HCT116 (cell line): ENCODE measurements around the gene WIF1. TPM values are rescaled to one million over a fixed set of nuclear protein-coding genes. Genes with fewer than 3 reads are reported as not detected.

Experiments
- ATAC-seq: fragments of 200-7000 bp; cut with Tn5 transposase; 2 replicates; pipeline ENCODE4 v1.9.1; 2020; ENCODE audit warnings: mild to moderate bottlenecking, moderate library complexity
- BruUV-seq: library from RNA; stranded (reverse); fragments of 400-500 nt; replicated peaks from 2 replicates; lab custom pipeline; 2021; lab: Mats Ljungman, UMichigan
- CTCF ChIA-PET: fragments of 300-600 bp; sonication (Branson Sonifier 250); formaldehyde crosslinking; loops from one replicate; lab custom pipeline; 2021; ENCODE audit warnings: antibody characterized with exemption; lab: Charles Lee
- POLR2A ChIA-PET: fragments of 300-600, 350-600 bp; sonication (Branson Sonifier 250); formaldehyde crosslinking; loops from one replicate; lab custom pipeline; 2021; ENCODE audit warnings: antibody characterized with exemption; lab: Charles Lee
- RAD21 ChIA-PET, 2 experiments: fragments of 300-600 bp; sonication (Branson Sonifier 250); formaldehyde crosslinking; loops; one replicate each; lab custom pipeline; 2023; ENCODE audit warnings: low total read pairs in 2 of 2; ENCODE audit not compliant: uncharacterized antibody in 2 of 2, unreplicated experiment in 2 of 2, low non-redundant PET in 1 of 2; lab: Charles Lee
- DNase-seq: peaks from one replicate; pipeline ENCODE4 v3.0.0-alpha.2; 2010; ENCODE audit warnings: low read depth, low spot score
- H2AFZ ChIP-seq: fragments of 200-600 bp; shearing (Covaris generic), sonication (generic); 2 replicates; pipeline ENCODE4 v1.6.1; 2017; ENCODE audit warnings: low read depth, mixed run types, mixed read lengths, antibody characterized with exemption, low read length; ENCODE audit not compliant: poor library complexity, severe bottlenecking
- H3K27ac ChIP-seq: 2 replicates; pipeline ENCODE4 v1.5.1; 2012; ENCODE audit warnings: low read depth, low read length
- H3K27me3 ChIP-seq: fragments of 200-600 bp; sonication (generic); 2 replicates; pipeline ENCODE4 v1.6.1; 2016; ENCODE audit warnings: mixed run types, low read length, mixed read lengths; ENCODE audit not compliant: insufficient read depth
- H3K36me3 ChIP-seq, 2 experiments: fragments of 200-500 bp in 1 of 2; fragments of 200-600 bp in 1 of 2; sonication (Bioruptor generic) in 1 of 2; sonication (generic) in 1 of 2; 2 replicates each; pipeline versions ENCODE4 v1.5.1 to v1.6.1; 2014 to 2016; ENCODE audit warnings: low read length in 2 of 2, inconsistent platforms in 1 of 2, mixed read lengths in 1 of 2, mixed run types in 1 of 2; ENCODE audit not compliant: insufficient read depth in 2 of 2, control insufficient read depth in 1 of 2
- H3K4me1 ChIP-seq, 2 experiments: fragments of 200-600 bp in 1 of 2; sonication (generic) in 1 of 2; 2 replicates each; pipeline versions ENCODE4 v1.5.1 to v1.6.1; 2012 to 2017; ENCODE audit warnings: low read length in 2 of 2, inconsistent platforms in 1 of 2, mild to moderate bottlenecking in 1 of 2, mixed read lengths in 1 of 2, mixed run types in 1 of 2, moderate library complexity in 1 of 2; ENCODE audit not compliant: insufficient read depth in 2 of 2, control insufficient read depth in 1 of 2
- H3K4me2 ChIP-seq: fragments of 200-600 bp; sonication (generic); 2 replicates; pipeline ENCODE4 v1.6.1; 2017; ENCODE audit warnings: mixed run types, low read length, mixed read lengths
- H3K4me3 ChIP-seq, 2 experiments: fragments of 200-600 bp in 1 of 2; sonication (generic) in 1 of 2; replicated peaks in 1 of 2; 2 replicates each; pipeline ENCODE4 v1.5.1; 2011 to 2016; ENCODE audit warnings: low read length in 2 of 2, control low read depth in 1 of 2, low read depth in 1 of 2, mild to moderate bottlenecking in 1 of 2, mixed read lengths in 1 of 2, mixed run types in 1 of 2
- H3K79me2 ChIP-seq: fragments of 200-600 bp; sonication (generic); 2 replicates; pipeline ENCODE4 v1.6.1; 2017; ENCODE audit warnings: mild to moderate bottlenecking, mixed run types, low read length, moderate library complexity, mixed read lengths; ENCODE audit not compliant: insufficient read depth
- H3K9ac ChIP-seq: fragments of 200-600 bp; sonication (generic); 2 replicates; pipeline ENCODE4 v1.6.1; 2016; ENCODE audit warnings: low read length, mixed read lengths
- H3K9me2 ChIP-seq: fragments of 200-600 bp; sonication (generic), shearing (Covaris generic); 2 replicates; pipeline ENCODE4 v1.6.1; 2017; ENCODE audit warnings: mixed run types, mild to moderate bottlenecking, moderate library complexity; ENCODE audit not compliant: insufficient read depth
- H3K9me3 ChIP-seq, 2 experiments: fragments of 200-500 bp in 1 of 2; fragments of 200-600 bp in 1 of 2; sonication (Bioruptor generic) in 1 of 2; sonication (generic) in 1 of 2; 2 replicates each; pipeline ENCODE4 v1.6.1; 2014 to 2017; ENCODE audit warnings: low read length in 2 of 2, mixed read lengths in 2 of 2, inconsistent platforms in 1 of 2, low read depth in 1 of 2, mild to moderate bottlenecking in 1 of 2, mixed run types in 1 of 2, moderate library complexity in 1 of 2; ENCODE audit not compliant: control insufficient read depth in 1 of 2, insufficient read depth in 1 of 2
- H4K20me1 ChIP-seq: fragments of 200-600 bp; sonication (generic), shearing (Covaris generic); 2 replicates; pipeline ENCODE4 v1.6.1; 2017; ENCODE audit warnings: mixed run types, mild to moderate bottlenecking, moderate library complexity; ENCODE audit not compliant: insufficient read depth
- ATF3 ChIP-seq: IDR thresholded peaks from 2 replicates; pipeline ENCODE4 v1.6.1; 2012
- CTCF ChIP-seq, 3 experiments: fragments of 200-600 bp in 1 of 3; sonication (generic) in 1 of 3; IDR thresholded peaks in 2 of 3; conservative IDR thresholded peaks in 1 of 3; 2 replicates each; pipeline ENCODE4 v1.5.1; 2012 to 2017; ENCODE audit warnings: low read depth in 2 of 3, low read length in 2 of 3, antibody characterized with exemption in 1 of 3, borderline replicate concordance in 1 of 3, control low read depth in 1 of 3, mild to moderate bottlenecking in 1 of 3, mixed read lengths in 1 of 3, mixed run types in 1 of 3, moderate library complexity in 1 of 3; ENCODE audit not compliant: insufficient read depth in 1 of 3
- ELF1 ChIP-seq: IDR thresholded peaks from 2 replicates; pipeline ENCODE4 v1.6.1; 2012; ENCODE audit warnings: low read depth, borderline replicate concordance
- EZH2 ChIP-seq: fragments of 200-600 bp; sonication (generic); IDR thresholded peaks from 2 replicates; pipeline ENCODE4 v1.6.1; 2017; ENCODE audit warnings: antibody characterized with exemption, mixed run types
- FOSL1 ChIP-seq: IDR thresholded peaks from 2 replicates; pipeline ENCODE4 v1.6.1; 2012; ENCODE audit warnings: low read depth
- POLR2A ChIP-seq: IDR thresholded peaks from 2 replicates; pipeline ENCODE4 v1.7.0; 2011; ENCODE audit warnings: borderline replicate concordance; ENCODE audit not compliant: insufficient read depth, insufficient read length; ENCODE audit errors: extremely low read depth
- POLR2AphosphoS5 ChIP-seq: IDR thresholded peaks from 2 replicates; pipeline ENCODE4 v1.6.1; 2011; ENCODE audit warnings: mild to moderate bottlenecking, low read depth, low read length, moderate library complexity
- SP1 ChIP-seq: IDR thresholded peaks from 2 replicates; pipeline ENCODE4 v1.6.1; 2012; ENCODE audit warnings: low read depth
- TCF7L2 ChIP-seq: IDR thresholded peaks from 2 replicates; pipeline ENCODE4 v1.7.0; 2011; ENCODE audit warnings: borderline replicate concordance, inconsistent platforms; ENCODE audit not compliant: insufficient read depth, insufficient read length; ENCODE audit errors: extremely low read depth
- YY1 ChIP-seq: IDR thresholded peaks from 2 replicates; pipeline ENCODE4 v1.6.1; 2011; ENCODE audit warnings: low read length, low read depth, moderate library complexity, mild to moderate bottlenecking; ENCODE audit not compliant: insufficient replicate concordance; ENCODE audit errors: extremely low read depth
- ZNF274 ChIP-seq: fragments of 200-500 bp; sonication (Bioruptor generic); IDR thresholded peaks from 2 replicates; pipeline ENCODE4 v1.6.1; 2014; ENCODE audit warnings: mild to moderate bottlenecking, low read depth, low read length, inconsistent platforms
- intact Hi-C: fragments of 100-400 bp; cut with micrococcal nuclease; formaldehyde crosslinking; loops from 2 replicates; pipeline ENCODE4 v1.10.0; 2022
- total RNA-seq: library from RNA; stranded (reverse); gene quantifications from one replicate; pipeline ENCODE4 v1.2.1, GENCODE V29; 2021; ENCODE audit not compliant: unreplicated experiment

Gene WIF1
- total RNA-seq, 1 experiment from 2014 or later = not detected

- Histone ChIP-seq H3K9me3 (no peaks in the 10 kb centered on the region), H3K4me2 (no peak overlapping the region), H3K36me3 (no peaks in the 10 kb centered on the region), H2AFZ (no peak overlapping the region), H3K4me1 (no peaks in the 10 kb centered on the region), H3K9me2 (no peaks in the 10 kb centered on the region), H3K27me3 (peaks cover 52% of the 10 kb centered on the region), H3K27ac (no peak overlapping the region), H3K4me3 (no peak overlapping the region), H3K9ac (no peak overlapping the region), H3K79me2 (no peaks in the 10 kb centered on the region), H4K20me1 (no peaks in the 10 kb centered on the region)
- POLR2A ChIA-PET = no interaction called here
- no peak for TF ChIP-seq FOSL1
- no peak for TF ChIP-seq YY1
- TF ChIP-seq ZNF274 = no peak
- no peak for TF ChIP-seq POLR2AphosphoS5
- TF ChIP-seq ELF1 = no peak
- no peak for TF ChIP-seq ATF3
- TF ChIP-seq POLR2A = no peak
- no peak for TF ChIP-seq SP1
- no peak for TF ChIP-seq TCF7L2
- no peak for TF ChIP-seq EZH2
- TF ChIP-seq CTCF (IDR thresholded peaks at IDR 0.05 in 2 of 3, conservative IDR thresholded peaks at IDR 0.05 in 1 of 3; ENCODE audit: borderline replicate concordance in 1 of 3, insufficient read depth in 1 of 3, low read depth in 2 of 3, low read length in 2 of 3) = no peak
- CTCF ChIA-PET = no interaction called here
- RAD21 ChIA-PET = no interaction called here
- no TSS peak for BruUV-seq
- DNase-seq (no peak), ATAC-seq (no peak)
- intact Hi-C loops = no loop called here
Observed at GRCh38 chr12:65081496-65081895, 39.6 kb downstream of the WIF1 start.
